A673 (cell line): ENCODE measurements around the gene SLC31A1. TPM values are rescaled to one million over a fixed set of nuclear protein-coding genes. Genes with fewer than 3 reads are reported as not detected.
"Not testable (repeated sequence)": the region's sequence is repeated elsewhere in the genome, so short reads cannot be mapped to it uniquely, and the experiment has no call there.

Experiments used
- BruUV-seq: library from RNA; stranded (reverse); fragments of 400-500 nt; replicated peaks from 2 replicates; lab custom pipeline; 2021; lab: Mats Ljungman, UMichigan
- CTCF ChIA-PET: fragments of 300-600 bp; sonication (Branson Sonifier 250); formaldehyde crosslinking; loops from one replicate; lab custom pipeline; 2022; ENCODE audit warnings: antibody characterized with exemption; lab: Charles Lee
- POLR2A ChIA-PET: fragments of 300-600 bp; sonication (Branson Sonifier 250); formaldehyde crosslinking; loops from one replicate; lab custom pipeline; 2022; ENCODE audit warnings: antibody characterized with exemption; ENCODE audit not compliant: low non-redundant PET; lab: Charles Lee
- DNase-seq: peaks from one replicate; pipeline ENCODE4 v3.0.0-alpha.2; 2015; ENCODE audit warnings: low spot score
- H3K27ac ChIP-seq: fragments of 200-600 bp; sonication (generic); 2 replicates; pipeline ENCODE4 v1.5.1; 2016; ENCODE audit warnings: mixed run types, low read depth, mild to moderate bottlenecking, mixed read lengths, antibody characterized with exemption, low read length; ENCODE audit not compliant: poor library complexity, severe bottlenecking
- H3K27me3 ChIP-seq: fragments of 200-600 bp; sonication (generic); replicated peaks from 2 replicates; pipeline ENCODE4 v1.6.1; 2017; ENCODE audit warnings: mixed run types, low read depth, mild to moderate bottlenecking, mixed read lengths, antibody characterized with exemption, low read length; ENCODE audit not compliant: insufficient read depth, poor library complexity
- H3K36me3 ChIP-seq: fragments of 200-600 bp; sonication (generic); 2 replicates; pipeline ENCODE4 v1.6.1; 2016; ENCODE audit warnings: mixed run types, mild to moderate bottlenecking, mixed read lengths, antibody characterized with exemption, low read length; ENCODE audit not compliant: insufficient read depth, poor library complexity, severe bottlenecking
- H3K4me1 ChIP-seq: fragments of 200-600 bp; sonication (generic); 2 replicates; pipeline ENCODE4 v1.6.1; 2017; ENCODE audit warnings: mixed run types, mild to moderate bottlenecking, mixed read lengths, antibody characterized with exemption, low read length; ENCODE audit not compliant: insufficient read depth, poor library complexity, severe bottlenecking
- H3K4me3 ChIP-seq: fragments of 200-600 bp; sonication (generic); 2 replicates; pipeline ENCODE4 v1.5.1; 2016; ENCODE audit warnings: low read depth, mixed run types, mild to moderate bottlenecking, mixed read lengths, low read length; ENCODE audit not compliant: poor library complexity, severe bottlenecking
- H3K9me3 ChIP-seq: fragments of 200-600 bp; sonication (generic); 2 replicates; pipeline ENCODE4 v1.6.1; 2016; ENCODE audit warnings: mixed run types, low read depth, mild to moderate bottlenecking, mixed read lengths, antibody characterized with exemption, low read length; ENCODE audit not compliant: poor library complexity, severe bottlenecking
- EZH2 ChIP-seq: fragments of 200-600 bp; sonication (generic); IDR thresholded peaks from 2 replicates; pipeline ENCODE4 v1.6.1; 2017; ENCODE audit warnings: borderline replicate concordance, low read depth, mild to moderate bottlenecking, mixed read lengths, antibody characterized with exemption, low read length; ENCODE audit not compliant: poor library complexity, severe bottlenecking
- intact Hi-C: fragments of 100-400 bp; cut with micrococcal nuclease; formaldehyde crosslinking; loops from one replicate; pipeline ENCODE4 v1.10.0; 2022; ENCODE audit not compliant: unreplicated experiment
- total RNA-seq: library from RNA; stranded (reverse); gene quantifications from 2 replicates; pipeline ENCODE4 v1.2.3, GENCODE V29; 2021
- TF ChIP-seq, protein P1 (sequence below): fragments of 300-800, 200-600 bp; sonication (generic); conservative IDR thresholded peaks from 2 replicates; pipeline ENCODE4 v1.5.1; 2017; ENCODE audit warnings: low read depth, mild to moderate bottlenecking, antibody characterized with exemption, low read length, moderate library complexity, mixed read lengths

The SLC31A1 gene
- total RNA-seq, 1 experiment from 2014 or later = 32.7 TPM

DNA sequence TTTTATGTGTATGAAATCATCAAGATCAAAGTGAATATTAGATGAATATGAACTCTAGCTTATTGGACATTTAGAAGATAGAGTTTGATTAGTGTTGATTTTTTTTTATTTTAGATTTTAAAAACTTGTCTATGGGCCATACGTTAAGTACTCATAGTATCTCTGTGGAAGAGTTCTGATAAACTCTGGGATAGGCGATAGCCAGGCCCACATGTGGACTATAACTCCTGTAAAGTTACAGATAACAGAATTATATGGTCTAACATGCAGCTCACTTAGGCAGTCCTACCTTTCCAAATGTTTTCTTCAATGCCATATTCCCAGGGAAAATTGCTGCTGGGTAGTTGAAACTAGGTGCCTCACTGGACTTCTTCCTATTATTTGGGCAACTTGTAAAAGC lies 10.4 kb downstream of the SLC31A1 start:
- ChIA-PET POLR2A (no interaction called here), CTCF (no interaction called here)
- Histone ChIP-seq H3K4me3 (no peak overlapping the region), H3K27me3 (no peaks in the 10 kb centered on the region), H3K9me3 (no peaks in the 10 kb centered on the region), H3K4me1 (peaks cover 18% of the 10 kb centered on the region), H3K36me3 (no peaks in the 10 kb centered on the region), H3K27ac (no peak overlapping the region)
- TF ChIP-seq, protein P1, sequence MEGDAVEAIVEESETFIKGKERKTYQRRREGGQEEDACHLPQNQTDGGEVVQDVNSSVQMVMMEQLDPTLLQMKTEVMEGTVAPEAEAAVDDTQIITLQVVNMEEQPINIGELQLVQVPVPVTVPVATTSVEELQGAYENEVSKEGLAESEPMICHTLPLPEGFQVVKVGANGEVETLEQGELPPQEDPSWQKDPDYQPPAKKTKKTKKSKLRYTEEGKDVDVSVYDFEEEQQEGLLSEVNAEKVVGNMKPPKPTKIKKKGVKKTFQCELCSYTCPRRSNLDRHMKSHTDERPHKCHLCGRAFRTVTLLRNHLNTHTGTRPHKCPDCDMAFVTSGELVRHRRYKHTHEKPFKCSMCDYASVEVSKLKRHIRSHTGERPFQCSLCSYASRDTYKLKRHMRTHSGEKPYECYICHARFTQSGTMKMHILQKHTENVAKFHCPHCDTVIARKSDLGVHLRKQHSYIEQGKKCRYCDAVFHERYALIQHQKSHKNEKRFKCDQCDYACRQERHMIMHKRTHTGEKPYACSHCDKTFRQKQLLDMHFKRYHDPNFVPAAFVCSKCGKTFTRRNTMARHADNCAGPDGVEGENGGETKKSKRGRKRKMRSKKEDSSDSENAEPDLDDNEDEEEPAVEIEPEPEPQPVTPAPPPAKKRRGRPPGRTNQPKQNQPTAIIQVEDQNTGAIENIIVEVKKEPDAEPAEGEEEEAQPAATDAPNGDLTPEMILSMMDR = no peak
- no peak for TF ChIP-seq EZH2
- intact Hi-C loops = no loop called here
- no peak for DNase-seq
- BruUV-seq = no TSS peak

DNA sequence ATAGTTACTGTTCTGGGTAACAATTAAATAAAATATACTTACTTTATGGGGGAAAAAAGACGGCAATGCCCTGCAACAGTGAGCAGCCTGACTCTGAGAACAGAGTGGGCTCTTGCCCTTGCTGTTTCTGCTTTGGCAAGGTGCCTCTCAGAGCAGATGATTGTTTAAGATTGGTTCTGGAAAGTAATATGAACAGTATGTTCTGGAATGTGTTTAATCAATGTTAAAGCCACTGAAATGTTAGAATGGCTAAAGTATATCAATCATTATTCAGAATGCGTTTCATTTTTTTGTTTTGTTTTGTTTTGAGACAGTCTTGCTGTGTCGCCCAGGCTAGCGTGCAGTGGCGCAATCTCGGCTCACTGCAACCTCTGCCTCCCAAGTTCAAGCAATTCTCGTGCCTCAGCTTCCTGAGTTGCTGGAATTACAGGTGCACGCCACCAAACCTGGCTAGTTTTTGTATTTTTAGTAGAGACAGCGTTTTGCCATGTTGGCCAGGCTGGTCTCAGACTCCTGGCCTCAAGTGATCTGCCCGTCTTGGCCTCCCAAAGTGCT lies 14.4 kb downstream of the SLC31A1 start:
- BruUV-seq, H3K36me3 ChIP-seq, DNase-seq, H3K27ac ChIP-seq, H3K9me3 ChIP-seq, intact Hi-C loops, H3K4me3 ChIP-seq, POLR2A ChIA-PET, CTCF ChIA-PET, H3K27me3 ChIP-seq: not testable (repeated sequence)
- peaks cover 25% of the 10 kb centered on the region for H3K4me1 ChIP-seq

DNA sequence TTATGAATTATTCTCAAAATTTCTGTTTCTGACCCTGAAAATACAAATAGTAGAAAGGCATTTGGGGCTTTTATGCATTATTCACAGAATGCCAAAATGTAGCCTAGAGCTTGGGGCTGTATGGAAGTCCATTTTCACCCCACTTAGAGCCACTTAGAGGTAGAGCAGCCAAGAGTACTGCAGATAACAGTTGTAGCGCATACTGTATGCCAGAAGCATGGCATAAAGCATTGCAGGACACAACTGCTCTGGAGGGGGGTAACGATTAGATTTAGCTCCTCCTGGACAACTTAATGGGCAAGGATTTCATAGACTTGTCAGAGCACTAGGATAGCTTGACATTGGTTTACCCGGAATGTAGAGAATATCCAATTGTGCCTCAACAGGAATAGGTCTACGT lies 15.7 kb downstream of the SLC31A1 start:
- CTCF ChIA-PET = no interaction called here
- H3K4me3 ChIP-seq = no peak overlapping the region
- BruUV-seq = no TSS peak
- no peak overlapping the region for H3K27ac ChIP-seq
- no peak for DNase-seq
- no peaks in the 10 kb centered on the region for H3K36me3 ChIP-seq
- intact Hi-C loops = no loop called here
- no peak for TF ChIP-seq EZH2
- TF ChIP-seq, protein P1 = no peak
- peaks cover 25% of the 10 kb centered on the region for H3K4me1 ChIP-seq
- H3K9me3 ChIP-seq = no peaks in the 10 kb centered on the region
- POLR2A ChIA-PET = no interaction called here
- no peaks in the 10 kb centered on the region for H3K27me3 ChIP-seq

DNA sequence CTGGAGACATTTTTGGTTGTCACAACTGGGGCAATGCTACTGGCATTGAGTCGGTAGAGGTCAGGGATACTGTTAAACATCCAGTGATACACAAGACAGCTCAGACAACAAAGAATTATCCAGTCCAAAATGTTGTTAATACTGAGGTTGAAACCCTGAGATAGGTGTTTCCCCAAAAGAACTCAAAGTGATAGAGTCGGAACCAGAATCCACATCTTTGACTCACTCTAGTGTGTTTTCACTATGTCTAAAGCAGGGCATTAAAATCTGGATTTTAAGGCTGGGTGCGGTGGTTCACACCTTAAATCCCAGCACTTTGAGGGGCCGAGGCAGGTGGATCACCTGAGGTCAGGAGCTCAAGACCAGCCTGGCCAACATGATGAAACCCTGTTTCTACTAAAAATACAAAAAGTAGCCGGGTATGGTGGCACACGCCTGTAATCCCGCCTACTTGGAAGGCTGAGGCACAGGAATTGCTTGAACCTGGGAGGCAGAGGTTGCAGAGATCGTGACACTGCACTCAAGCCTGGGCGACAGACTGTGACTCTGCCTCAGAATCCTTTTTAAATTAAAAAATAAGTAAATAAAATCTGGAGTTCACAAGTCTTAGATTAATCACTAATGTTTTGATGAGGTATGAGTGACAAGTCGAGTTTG lies 17.0 kb downstream of the SLC31A1 start:
- no peak overlapping the region for H3K4me3 ChIP-seq
- intact Hi-C loops = no loop called here
- ChIA-PET CTCF (no interaction called here), POLR2A (no interaction called here)
- no peaks in the 10 kb centered on the region for H3K36me3 ChIP-seq
- TF ChIP-seq EZH2 = no peak
- TF ChIP-seq, protein P1 = no peak
- no peak overlapping the region for H3K27ac ChIP-seq
- H3K4me1 ChIP-seq = peaks cover 27% of the 10 kb centered on the region
- H3K27me3 ChIP-seq = no peaks in the 10 kb centered on the region
- no peaks in the 10 kb centered on the region for H3K9me3 ChIP-seq
- DNase-seq = no peak
- no TSS peak for BruUV-seq
